A673 (cell line): Measurements from ENCODE around the gene VDR.

Source experiments
- EZH2 ChIP-seq: fragments of 200-600 bp; sonication (generic); IDR thresholded peaks from 2 replicates; pipeline ENCODE4 v1.6.1; 2017; ENCODE audit warnings: borderline replicate concordance, low read depth, mild to moderate bottlenecking, mixed read lengths, antibody characterized with exemption, low read length; ENCODE audit not compliant: poor library complexity, severe bottlenecking
- TF ChIP-seq, protein P1 (sequence below): fragments of 300-800, 200-600 bp; sonication (generic); conservative IDR thresholded peaks from 2 replicates; pipeline ENCODE4 v1.5.1; 2017; ENCODE audit warnings: low read depth, mild to moderate bottlenecking, antibody characterized with exemption, low read length, moderate library complexity, mixed read lengths

DNA sequence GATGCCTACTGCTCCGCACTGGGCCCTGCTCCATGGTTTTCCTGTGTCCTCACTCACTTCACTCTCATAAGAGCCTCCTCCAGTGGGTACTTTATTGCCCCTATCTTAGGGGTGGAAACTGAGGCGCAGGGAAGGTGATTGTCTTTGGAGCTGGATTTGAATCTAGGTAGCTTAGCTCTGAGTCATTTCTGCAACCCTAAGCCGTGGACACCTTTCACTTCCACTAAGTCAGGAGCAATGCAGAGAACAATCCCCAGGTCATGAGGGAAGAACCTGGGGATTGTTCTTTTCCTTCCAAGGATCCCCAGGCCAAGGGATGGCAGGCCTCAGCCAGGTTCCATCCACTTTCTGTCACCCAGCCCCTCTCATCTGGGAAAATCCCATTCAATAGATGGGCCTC is 20.3 kb downstream of the VDR start:
- TF ChIP-seq, protein P1, sequence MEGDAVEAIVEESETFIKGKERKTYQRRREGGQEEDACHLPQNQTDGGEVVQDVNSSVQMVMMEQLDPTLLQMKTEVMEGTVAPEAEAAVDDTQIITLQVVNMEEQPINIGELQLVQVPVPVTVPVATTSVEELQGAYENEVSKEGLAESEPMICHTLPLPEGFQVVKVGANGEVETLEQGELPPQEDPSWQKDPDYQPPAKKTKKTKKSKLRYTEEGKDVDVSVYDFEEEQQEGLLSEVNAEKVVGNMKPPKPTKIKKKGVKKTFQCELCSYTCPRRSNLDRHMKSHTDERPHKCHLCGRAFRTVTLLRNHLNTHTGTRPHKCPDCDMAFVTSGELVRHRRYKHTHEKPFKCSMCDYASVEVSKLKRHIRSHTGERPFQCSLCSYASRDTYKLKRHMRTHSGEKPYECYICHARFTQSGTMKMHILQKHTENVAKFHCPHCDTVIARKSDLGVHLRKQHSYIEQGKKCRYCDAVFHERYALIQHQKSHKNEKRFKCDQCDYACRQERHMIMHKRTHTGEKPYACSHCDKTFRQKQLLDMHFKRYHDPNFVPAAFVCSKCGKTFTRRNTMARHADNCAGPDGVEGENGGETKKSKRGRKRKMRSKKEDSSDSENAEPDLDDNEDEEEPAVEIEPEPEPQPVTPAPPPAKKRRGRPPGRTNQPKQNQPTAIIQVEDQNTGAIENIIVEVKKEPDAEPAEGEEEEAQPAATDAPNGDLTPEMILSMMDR: no peak
- TF ChIP-seq EZH2: no peak
